Retinal pigment epithelial cell (primary cell): ENCODE measurements around the gene SORCS2.

ENCODE experiments used
- DNase-seq: peaks from one replicate; pipeline ENCODE4 v3.0.0-alpha.2; 2010; ENCODE audit warnings: low read depth
- H3K4me3 ChIP-seq: 2 replicates; pipeline ENCODE4 v1.5.1; 2011; ENCODE audit warnings: mild to moderate bottlenecking, low read length, control low read depth, moderate library complexity
- CTCF ChIP-seq: conservative IDR thresholded peaks from 2 replicates; pipeline ENCODE4 v1.5.1; 2011; ENCODE audit warnings: low read depth, low read length, control low read depth, inconsistent platforms

Gene SORCS2

GRCh38 chr4:7287274-7287917, 95.1 kb downstream of the SORCS2 start:
- no peak for DNase-seq
- no peak overlapping the region for H3K4me3 ChIP-seq
- TF ChIP-seq CTCF, result no peak

GRCh38 chr4:7287918-7288280, 95.6 kb downstream of the SORCS2 start:
- no peak overlapping the region for H3K4me3 ChIP-seq
- TF ChIP-seq CTCF, result no peak
- no peak for DNase-seq

- no peak for DNase-seq
- H3K4me3 ChIP-seq, result no peak overlapping the region
- TF ChIP-seq CTCF, result no peak
Observed at GRCh38 chr4:7288751-7289523, 96.6 kb downstream of the SORCS2 start.

- no peak for TF ChIP-seq CTCF
Observed at GRCh38 chr4:7289589-7289988, 97.3 kb downstream of the SORCS2 start.

GRCh38 chr4:7291372-7292114, 99.2 kb downstream of the SORCS2 start:
- DNase-seq, result peak; percentile 23
- H3K4me3 ChIP-seq, result no peak overlapping the region
- TF ChIP-seq CTCF, result no peak

More at GRCh38 chr4:7289589-7289988, 97.3 kb downstream of the SORCS2 start:
- no peak overlapping the region for H3K4me3 ChIP-seq
- DNase-seq, result no peak

GRCh38 chr4:7293703-7294102, 101.4 kb downstream of the SORCS2 start:
- no peak for TF ChIP-seq CTCF
- no peak overlapping the region for H3K4me3 ChIP-seq
- DNase-seq, result no peak
